ENCODE measurements around the gene TOGARAM1.

GRCh38 chr14:45057349-45057748 lies 95.4 kb downstream of the TOGARAM1 start:
- no peak for TF ChIP-seq POLR2A (IDR thresholded peaks at IDR 0.05)
- no peak for TF ChIP-seq CTCF (IDR thresholded peaks at IDR 0.05)
